Small intestine (tissue), 7 donors: Measurements from ENCODE around the gene DDA1. TPM values are rescaled to one million over a fixed set of nuclear protein-coding genes. Genes with fewer than 3 reads are reported as not detected.

Experiments
- DNase-seq, 2 donors: peaks; one replicate each; pipeline versions ENCODE4 v3.0.0 to v3.0.0-alpha.2; 2013
- FAIRE-seq: peaks from 2 replicates; lab custom pipeline; 2012; peaks lifted over from hg19 to GRCh38; lab: Jason Lieb, UNC
- H3K27ac ChIP-seq, 3 donors: one replicate each; pipeline ENCODE4 v1.5.1; 2013; ENCODE audit warnings: low read length in 2 of 3, mild to moderate bottlenecking in 2 of 3, control low read depth in 1 of 3, inconsistent platforms in 1 of 3, low read depth in 1 of 3, moderate library complexity in 1 of 3
- H3K27me3 ChIP-seq, 3 donors: one replicate each; pipeline ENCODE4 v1.6.1; 2013; ENCODE audit warnings: low read length in 3 of 3, inconsistent platforms in 1 of 3; ENCODE audit not compliant: control insufficient read depth in 3 of 3, insufficient read depth in 3 of 3
- H3K36me3 ChIP-seq, 3 donors: one replicate each; pipeline ENCODE4 v1.6.1; 2013; ENCODE audit warnings: low read length in 3 of 3, inconsistent platforms in 1 of 3, low read depth in 1 of 3, mild to moderate bottlenecking in 1 of 3, moderate library complexity in 1 of 3; ENCODE audit not compliant: control insufficient read depth in 3 of 3, insufficient read depth in 2 of 3
- H3K4me1 ChIP-seq, 3 donors: one replicate each; pipeline ENCODE4 v1.6.1; 2013; ENCODE audit warnings: low read length in 2 of 3, inconsistent platforms in 1 of 3, low read depth in 1 of 3, mild to moderate bottlenecking in 1 of 3, moderate library complexity in 1 of 3; ENCODE audit not compliant: control insufficient read depth in 3 of 3, insufficient read depth in 2 of 3
- H3K4me3 ChIP-seq, 3 donors: one replicate each; pipeline ENCODE4 v1.5.1; 2013; ENCODE audit warnings: low read length in 3 of 3, control low read depth in 1 of 3, inconsistent platforms in 1 of 3, low read depth in 1 of 3, mild to moderate bottlenecking in 1 of 3, moderate library complexity in 1 of 3
- H3K9me3 ChIP-seq, 2 donors: one replicate each; pipeline ENCODE4 v1.6.1; 2013; ENCODE audit warnings: low read depth in 1 of 2, low read length in 1 of 2; ENCODE audit not compliant: control insufficient read depth in 2 of 2, insufficient read depth in 1 of 2
- WGBS, 3 donors: extraction: QIAGEN DNeasy Blood & Tissue Kit; methylation state at CpG; one replicate each; pipeline ENCODE4 v1.1.7; 2013; 5-methylcytosine and 5-hydroxymethylcytosine counted together
- polyA plus RNA-seq, 4 donors: library from polyadenylated mRNA; stranded (reverse) in 3 of 4; unstranded in 1 of 4; fragments of 200-250 nt in 3 of 4; fragments of 120-200 nt in 1 of 4; gene quantifications; one replicate each; pipeline versions ENCODE4 v1.2.1 to v1.2.3, GENCODE V29; 2013
- donor health status: healthy with polysubstance abuse.
- donor health status: control.
- donor health status: control.
- donor health status: Bipolar disorder and iron deficiency.
- donor health status: healthy.

The DDA1 gene
- polyA plus RNA-seq, 4 donors = 29.4 to 57.5 (median 48.9) TPM

- H3K4me3 ChIP-seq = no peak overlapping the region
- WGBS, 3 donors = 96 to 97% (median 96%) methylated on average over 45 of the region's 45 CpGs
- H3K27ac ChIP-seq = no peak overlapping the region
- H3K4me1 ChIP-seq = peaks cover 4 to 26% (median 8%) of the 10 kb centered on the region in 3 donors
- DNase-seq = peak in 1 of 2 donors; percentile 51
- peaks cover 0 to 21% (median 0%) of the 10 kb centered on the region in 3 donors for H3K27me3 ChIP-seq
- no peak for FAIRE-seq
- H3K9me3 ChIP-seq = no peaks in the 10 kb centered on the region
- peaks cover 0 to 14% (median 0%) of the 10 kb centered on the region in 3 donors for H3K36me3 ChIP-seq
Measured at GRCh38 chr19:17332677-17333581, 23.6 kb downstream of the DDA1 start.

- Histone ChIP-seq H3K4me3 (peak overlapping the region; percentile 48 to 71 (median 48)), H3K27ac (peak overlapping the region in 1 of 3 donors; percentile 56), H3K27me3 (peaks cover 0 to 21% (median 0%) of the 10 kb centered on the region in 3 donors), H3K9me3 (no peaks in the 10 kb centered on the region), H3K4me1 (peaks cover 9 to 28% (median 10%) of the 10 kb centered on the region in 3 donors), H3K36me3 (peaks cover 0 to 20% (median 0%) of the 10 kb centered on the region in 3 donors)
- WGBS, 3 donors = 28 to 39% (median 35%) methylated on average over 41 to 52 of the region's 52 CpGs
- FAIRE-seq (no peak), DNase-seq (peak in 1 of 2 donors; percentile 54)
Measured at GRCh38 chr19:17333611-17334413, 24.4 kb downstream of the DDA1 start.

DNA sequence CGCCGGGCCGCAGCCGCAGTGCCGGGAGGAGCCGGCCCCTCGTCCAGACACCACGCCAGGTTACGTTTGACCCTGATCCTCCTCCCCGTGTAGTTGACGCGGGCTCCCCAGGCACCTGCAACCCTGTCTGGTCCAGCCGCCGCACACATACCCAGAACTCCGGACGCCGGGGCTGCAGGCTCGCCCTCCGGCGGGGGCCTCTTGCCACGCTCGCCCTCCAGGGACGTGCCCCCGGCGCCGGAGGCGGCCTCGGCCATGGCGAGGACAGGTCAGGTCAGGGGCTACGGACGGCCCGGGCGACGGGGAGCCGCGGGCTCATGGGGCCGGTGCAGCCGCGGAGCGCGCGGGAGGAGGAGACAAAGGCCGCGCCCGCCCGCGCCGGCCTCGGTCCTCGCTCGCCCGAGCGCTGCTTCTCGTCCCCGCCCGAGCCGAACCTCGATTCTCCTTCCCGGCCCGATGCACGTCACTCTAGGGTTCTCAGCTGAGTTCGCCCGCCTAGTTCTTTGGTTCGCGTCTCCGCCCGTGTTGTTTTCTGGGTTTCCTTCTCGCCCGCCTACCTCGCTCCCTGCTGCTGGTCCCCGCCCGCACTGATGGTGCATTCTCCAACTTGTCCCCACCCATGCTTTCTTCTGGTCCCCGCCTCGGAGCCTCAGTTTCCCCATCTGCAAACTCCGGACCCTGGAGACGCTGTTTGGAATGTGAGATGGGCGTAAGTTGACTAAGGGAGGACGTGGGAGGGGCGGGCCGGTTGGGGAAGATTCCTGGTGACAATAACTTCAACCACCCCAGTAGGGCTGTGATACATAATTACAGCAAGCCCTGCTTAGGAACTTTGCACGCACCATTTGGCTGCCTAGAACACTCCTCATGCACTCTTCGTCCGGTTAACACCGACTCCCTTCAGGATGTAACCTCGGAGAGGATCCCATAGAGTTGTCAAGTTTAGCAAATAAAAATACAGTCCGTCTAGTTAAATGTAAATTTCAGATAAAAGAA lies 25.3 kb downstream of the DDA1 start, which contains the start of gene ANO8:
Gene ANO8 (minus strand): TSS at position 442 of the 996 bp plus-strand sequence. CDS start 185 bp downstream, at position 257.
- 1 to 2% (median 2%) methylated on average over 54 to 86 of the region's 86 CpGs for WGBS, 3 donors

DNA sequence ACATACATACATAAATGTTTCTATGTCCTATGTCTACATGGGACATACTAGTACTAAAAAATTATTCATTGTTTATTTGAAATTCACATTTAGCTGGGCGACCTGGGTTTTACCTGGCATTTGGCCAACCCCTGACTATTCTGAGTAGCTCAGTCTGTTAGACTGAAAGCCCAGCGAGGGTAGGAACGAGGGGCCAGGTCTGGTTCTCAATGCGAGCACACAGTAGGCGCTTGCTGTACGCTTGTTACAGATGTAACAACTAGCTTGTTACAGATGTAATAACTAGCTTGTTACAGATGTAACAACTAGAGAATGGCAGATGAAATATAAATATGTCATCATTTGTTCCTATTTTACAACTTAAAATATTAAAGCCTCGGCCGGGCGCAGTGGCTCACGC lies 26.2 kb downstream of the DDA1 start:
- Histone ChIP-seq H3K9me3 (no peaks in the 10 kb centered on the region), H3K4me3 (no peak overlapping the region), H3K27me3 (peaks cover 0 to 8% (median 0%) of the 10 kb centered on the region in 3 donors), H3K4me1 (peaks cover 5 to 22% (median 10%) of the 10 kb centered on the region in 3 donors), H3K27ac (no peak overlapping the region), H3K36me3 (peaks cover 0 to 21% (median 0%) of the 10 kb centered on the region in 3 donors)
- FAIRE-seq (no peak), DNase-seq (no peak)
- WGBS, 3 donors = 51 to 68% (median 67%) methylated on average over 10 of the region's 10 CpGs

More for the DNA sequence above, 25.3 kb downstream of the DDA1 start, which contains the start of gene ANO8:
- peak within 1 kb of the TSS; percentile 48 to 71 (median 48) for H3K4me3 ChIP-seq
- FAIRE-seq = no peak
- peak; percentile 95 to 99 for DNase-seq
- H3K4me1 ChIP-seq = peaks cover 5 to 22% (median 10%) of the 10 kb centered on the region in 3 donors
- peaks cover 0 to 27% (median 0%) of the 10 kb centered on the region in 3 donors for H3K36me3 ChIP-seq
- H3K27ac ChIP-seq = peak within 1 kb of the TSS in 2 of 3 donors; percentile 46 to 56
- no peaks in the 10 kb centered on the region for H3K9me3 ChIP-seq
- peaks cover 0 to 16% (median 0%) of the 10 kb centered on the region in 3 donors for H3K27me3 ChIP-seq

- FAIRE-seq (no peak), DNase-seq (peak; percentile 98 to 99)
- peak within 1 kb of the TSS; percentile 65 to 97 (median 94) for H3K27ac ChIP-seq
- H3K27me3 ChIP-seq = peaks cover 0 to 6% (median 0%) of the 10 kb centered on the region in 3 donors
- peak within 1 kb of the TSS; percentile 45 to 93 (median 45) for H3K4me3 ChIP-seq
- peaks cover 0 to 27% (median 0%) of the 10 kb centered on the region in 3 donors for H3K36me3 ChIP-seq
- peaks cover 5 to 22% (median 10%) of the 10 kb centered on the region in 3 donors for H3K4me1 ChIP-seq
- H3K9me3 ChIP-seq = no peaks in the 10 kb centered on the region
- 0 to 1% (median 0%) methylated on average over 39 to 41 of the region's 41 CpGs for WGBS, 3 donors
Measured at GRCh38 chr19:17336872-17337674, 27.7 kb downstream of the DDA1 start, which contains the start of gene GTPBP3. Gene GTPBP3, plus strand, starts transcription at chr19:17337553. Its CDS starts 59 bp downstream, at chr19:17337612.

DNA sequence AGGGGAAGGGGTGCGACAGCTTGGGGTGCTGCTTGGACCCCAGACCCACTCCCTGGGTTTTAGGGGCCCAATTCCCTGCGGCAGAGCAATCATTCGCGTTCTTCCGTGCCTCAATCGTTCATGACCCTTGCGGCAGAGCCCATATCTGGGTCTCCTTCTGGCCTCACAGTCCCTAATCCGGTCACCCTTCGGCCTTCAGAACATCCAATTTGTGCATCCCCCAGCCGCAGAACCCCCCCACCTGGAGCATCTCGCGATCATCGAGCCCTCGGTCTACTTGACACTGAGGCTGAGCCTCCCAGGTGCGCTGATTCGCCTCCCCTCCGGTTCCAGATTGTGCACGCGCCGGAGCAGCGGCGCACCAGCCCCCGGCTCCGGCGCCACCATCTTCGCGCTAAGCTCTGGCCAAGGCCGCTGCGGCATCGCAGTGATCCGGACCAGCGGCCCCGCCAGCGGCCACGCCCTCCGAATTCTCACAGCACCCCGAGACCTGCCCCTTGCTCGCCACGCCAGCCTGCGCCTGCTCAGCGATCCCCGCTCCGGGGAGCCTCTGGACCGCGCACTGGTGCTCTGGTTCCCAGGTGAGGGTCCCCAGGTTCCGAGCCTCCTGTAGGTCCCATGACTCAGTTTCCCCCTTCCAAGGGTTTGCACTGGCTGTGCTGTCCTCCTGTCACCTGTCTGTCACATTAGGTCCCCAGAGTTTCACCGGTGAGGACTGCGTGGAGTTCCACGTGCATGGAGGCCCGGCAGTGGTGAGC lies 28.5 kb downstream of the DDA1 start:
- WGBS, 3 donors = 7 to 8% (median 7%) methylated on average over 46 to 50 of the region's 50 CpGs
- peak overlapping the region; percentile 40 to 93 (median 45) for H3K4me3 ChIP-seq
- peak overlapping the region in 2 of 3 donors; percentile 94 to 97 for H3K27ac ChIP-seq
- DNase-seq (no peak), FAIRE-seq (no peak)
- H3K9me3 ChIP-seq = no peaks in the 10 kb centered on the region
- peaks cover 0 to 25% (median 0%) of the 10 kb centered on the region in 3 donors for H3K36me3 ChIP-seq
- H3K4me1 ChIP-seq = peaks cover 5 to 22% (median 10%) of the 10 kb centered on the region in 3 donors
- peaks cover 0 to 6% (median 0%) of the 10 kb centered on the region in 3 donors for H3K27me3 ChIP-seq
